ENCODE data around the gene BCL2L12. TPM values are rescaled to one million over a fixed set of nuclear protein-coding genes. Genes with fewer than 3 reads are reported as not detected.

Gene BCL2L12
- total RNA-seq, 6 donors from 2014 or later: 4.2 to 21.3 (median 14.1) TPM

- Histone ChIP-seq H3K4me3 (no peak overlapping the region), H3K4me1 (peaks cover 39 to 51% (median 47%) of the 10 kb centered on the region in 4 donors), H3K9me3 (no peaks in the 10 kb centered on the region), H3K27ac (no peak overlapping the region), H3K27me3 (no peaks in the 10 kb centered on the region), H3K36me3 (peaks cover 3 to 58% (median 52%) of the 10 kb centered on the region in 4 donors)
- peak in 1 of 2 donors; percentile 78 for DNase-seq
- WGBS, 2 donors: 91 to 93% methylated on average over 17 to 19 of the region's 19 CpGs
- TF ChIP-seq, protein P1, sequence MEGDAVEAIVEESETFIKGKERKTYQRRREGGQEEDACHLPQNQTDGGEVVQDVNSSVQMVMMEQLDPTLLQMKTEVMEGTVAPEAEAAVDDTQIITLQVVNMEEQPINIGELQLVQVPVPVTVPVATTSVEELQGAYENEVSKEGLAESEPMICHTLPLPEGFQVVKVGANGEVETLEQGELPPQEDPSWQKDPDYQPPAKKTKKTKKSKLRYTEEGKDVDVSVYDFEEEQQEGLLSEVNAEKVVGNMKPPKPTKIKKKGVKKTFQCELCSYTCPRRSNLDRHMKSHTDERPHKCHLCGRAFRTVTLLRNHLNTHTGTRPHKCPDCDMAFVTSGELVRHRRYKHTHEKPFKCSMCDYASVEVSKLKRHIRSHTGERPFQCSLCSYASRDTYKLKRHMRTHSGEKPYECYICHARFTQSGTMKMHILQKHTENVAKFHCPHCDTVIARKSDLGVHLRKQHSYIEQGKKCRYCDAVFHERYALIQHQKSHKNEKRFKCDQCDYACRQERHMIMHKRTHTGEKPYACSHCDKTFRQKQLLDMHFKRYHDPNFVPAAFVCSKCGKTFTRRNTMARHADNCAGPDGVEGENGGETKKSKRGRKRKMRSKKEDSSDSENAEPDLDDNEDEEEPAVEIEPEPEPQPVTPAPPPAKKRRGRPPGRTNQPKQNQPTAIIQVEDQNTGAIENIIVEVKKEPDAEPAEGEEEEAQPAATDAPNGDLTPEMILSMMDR (IDR thresholded peaks at IDR 0.05): no peak
- no peak for TF ChIP-seq POLR2A (IDR thresholded peaks at IDR 0.05)
- TF ChIP-seq EP300 (IDR thresholded peaks at IDR 0.05): no peak
- TF ChIP-seq POLR2AphosphoS5 (IDR thresholded peaks at IDR 0.05): no peak
- no peak for ATAC-seq (ENCODE audit: low FRiP score in 2 of 2)
Measured at GRCh38 chr19:49681830-49682229, 16.1 kb downstream of the BCL2L12 start.

DNA sequence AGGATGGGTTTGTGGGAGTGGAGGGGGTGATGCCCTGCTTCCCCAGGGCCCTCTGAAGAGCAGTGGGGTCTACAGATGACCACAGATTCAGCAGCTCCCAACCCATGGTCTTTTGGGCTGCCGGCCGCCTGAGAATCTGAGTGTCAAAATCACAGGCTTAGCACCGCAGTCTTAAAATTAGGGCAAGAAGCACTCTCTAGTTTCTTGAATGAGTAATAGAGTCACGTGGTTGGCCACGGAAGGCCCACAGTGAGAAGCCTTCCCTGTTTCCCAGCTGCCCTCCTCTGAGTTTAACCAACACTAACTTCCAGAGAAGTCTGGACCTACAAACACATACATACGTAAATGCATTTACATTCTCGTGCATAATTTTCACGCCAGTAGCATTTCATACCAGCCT is 16.5 kb downstream of the BCL2L12 start:
- H3K36me3 ChIP-seq: peaks cover 3 to 62% (median 52%) of the 10 kb centered on the region in 4 donors
- TF ChIP-seq POLR2A (IDR thresholded peaks at IDR 0.05) (no peak), POLR2AphosphoS5 (IDR thresholded peaks at IDR 0.05) (no peak), EP300 (IDR thresholded peaks at IDR 0.05) (no peak)
- TF ChIP-seq, protein P1 (IDR thresholded peaks at IDR 0.05): no peak
- ATAC-seq (ENCODE audit: low FRiP score in 2 of 2) (no peak), DNase-seq (no peak)
- no peak overlapping the region for H3K4me3 ChIP-seq
- no peaks in the 10 kb centered on the region for H3K9me3 ChIP-seq
- 93 to 94% methylated on average over 6 to 8 of the region's 8 CpGs for WGBS, 2 donors
- H3K27ac ChIP-seq: no peak overlapping the region
- H3K27me3 ChIP-seq: no peaks in the 10 kb centered on the region
- H3K4me1 ChIP-seq: peaks cover 39 to 55% (median 51%) of the 10 kb centered on the region in 4 donors

DNA sequence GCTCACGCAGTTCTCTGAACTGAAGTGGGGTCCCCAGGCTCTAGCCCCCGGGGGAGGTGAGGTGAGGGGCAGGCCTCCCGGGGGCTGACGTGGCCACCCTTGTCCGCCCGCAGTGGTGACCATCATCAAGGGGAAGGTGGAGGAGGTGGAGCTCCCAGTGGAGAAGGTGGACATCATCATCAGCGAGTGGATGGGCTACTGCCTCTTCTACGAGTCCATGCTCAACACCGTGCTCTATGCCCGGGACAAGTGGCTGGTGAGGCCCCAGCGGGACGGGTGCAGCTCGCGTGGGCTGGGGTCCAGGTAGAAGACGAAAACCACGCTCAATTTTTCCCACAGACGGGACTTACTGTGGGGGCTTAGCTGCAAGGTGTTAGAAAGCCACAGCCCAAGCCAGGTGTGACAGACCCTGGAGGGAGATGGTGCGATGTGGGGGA is 18.1 kb downstream of the BCL2L12 start:
- no peaks in the 10 kb centered on the region for H3K27me3 ChIP-seq
- DNase-seq (peak in 1 of 2 donors; percentile 53), ATAC-seq (ENCODE audit: low FRiP score in 2 of 2) (no peak)
- peaks cover 28 to 54% (median 45%) of the 10 kb centered on the region in 4 donors for H3K4me1 ChIP-seq
- WGBS, 2 donors: 94 to 96% methylated on average over 18 of the region's 18 CpGs
- no peaks in the 10 kb centered on the region for H3K9me3 ChIP-seq
- H3K27ac ChIP-seq: peak overlapping the region in 1 of 4 donors; percentile 11
- TF ChIP-seq POLR2A (IDR thresholded peaks at IDR 0.05) (no peak), POLR2AphosphoS5 (IDR thresholded peaks at IDR 0.05) (no peak), EP300 (IDR thresholded peaks at IDR 0.05) (no peak)
- TF ChIP-seq, protein P1 (IDR thresholded peaks at IDR 0.05): no peak
- H3K4me3 ChIP-seq: no peak overlapping the region
- peaks cover 3 to 62% (median 55%) of the 10 kb centered on the region in 4 donors for H3K36me3 ChIP-seq

- H3K36me3 ChIP-seq: peaks cover 3 to 62% (median 55%) of the 10 kb centered on the region in 4 donors
Measured at GRCh38 chr19:49684251-49684982, 18.7 kb downstream of the BCL2L12 start.

More at GRCh38 chr19:49684251-49684982, 18.7 kb downstream of the BCL2L12 start:
- DNase-seq (peak in 1 of 2 donors; percentile 83), ATAC-seq (ENCODE audit: low FRiP score in 2 of 2) (no peak)
- peaks cover 0 to under 1% (median 0%) of the 10 kb centered on the region in 4 donors for H3K27me3 ChIP-seq
- TF ChIP-seq, protein P1 (IDR thresholded peaks at IDR 0.05): peak in 4 of 6 experiments; percentile 9 to 34 (median 24)
- TF ChIP-seq EP300 (IDR thresholded peaks at IDR 0.05): no peak
- no peak overlapping the region for H3K4me3 ChIP-seq
- H3K4me1 ChIP-seq: peaks cover 24 to 55% (median 43%) of the 10 kb centered on the region in 4 donors
- no peaks in the 10 kb centered on the region for H3K9me3 ChIP-seq
- H3K27ac ChIP-seq: peak overlapping the region in 1 of 4 donors; percentile 78
- WGBS, 2 donors: 82 to 84% methylated on average over 16 to 34 of the region's 35 CpGs

Measured in upper lobe of left lung (tissue), 6 donors.